ENCODE data around the gene CCDC148.

DNA sequence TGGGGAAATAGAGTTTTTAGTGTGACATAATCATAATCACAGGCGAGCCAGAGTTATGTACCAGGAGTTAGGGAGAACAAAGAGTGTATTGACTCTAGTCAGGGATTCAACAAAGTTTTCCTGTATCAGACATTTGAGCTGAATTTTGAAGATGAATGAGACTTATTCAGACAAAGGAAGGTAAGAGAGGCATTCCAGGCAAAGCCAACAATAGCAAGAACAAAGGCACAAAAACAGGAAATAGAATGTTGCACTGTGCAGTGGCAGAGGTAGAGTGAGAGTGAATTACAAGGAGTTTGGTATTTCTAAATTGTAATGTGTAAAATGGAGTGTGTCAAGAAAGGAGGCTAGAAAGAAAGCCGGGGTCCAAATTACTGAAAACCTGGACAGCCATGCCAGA, 156.2 kb downstream of the CCDC148 start:
- TF ChIP-seq, protein P1, sequence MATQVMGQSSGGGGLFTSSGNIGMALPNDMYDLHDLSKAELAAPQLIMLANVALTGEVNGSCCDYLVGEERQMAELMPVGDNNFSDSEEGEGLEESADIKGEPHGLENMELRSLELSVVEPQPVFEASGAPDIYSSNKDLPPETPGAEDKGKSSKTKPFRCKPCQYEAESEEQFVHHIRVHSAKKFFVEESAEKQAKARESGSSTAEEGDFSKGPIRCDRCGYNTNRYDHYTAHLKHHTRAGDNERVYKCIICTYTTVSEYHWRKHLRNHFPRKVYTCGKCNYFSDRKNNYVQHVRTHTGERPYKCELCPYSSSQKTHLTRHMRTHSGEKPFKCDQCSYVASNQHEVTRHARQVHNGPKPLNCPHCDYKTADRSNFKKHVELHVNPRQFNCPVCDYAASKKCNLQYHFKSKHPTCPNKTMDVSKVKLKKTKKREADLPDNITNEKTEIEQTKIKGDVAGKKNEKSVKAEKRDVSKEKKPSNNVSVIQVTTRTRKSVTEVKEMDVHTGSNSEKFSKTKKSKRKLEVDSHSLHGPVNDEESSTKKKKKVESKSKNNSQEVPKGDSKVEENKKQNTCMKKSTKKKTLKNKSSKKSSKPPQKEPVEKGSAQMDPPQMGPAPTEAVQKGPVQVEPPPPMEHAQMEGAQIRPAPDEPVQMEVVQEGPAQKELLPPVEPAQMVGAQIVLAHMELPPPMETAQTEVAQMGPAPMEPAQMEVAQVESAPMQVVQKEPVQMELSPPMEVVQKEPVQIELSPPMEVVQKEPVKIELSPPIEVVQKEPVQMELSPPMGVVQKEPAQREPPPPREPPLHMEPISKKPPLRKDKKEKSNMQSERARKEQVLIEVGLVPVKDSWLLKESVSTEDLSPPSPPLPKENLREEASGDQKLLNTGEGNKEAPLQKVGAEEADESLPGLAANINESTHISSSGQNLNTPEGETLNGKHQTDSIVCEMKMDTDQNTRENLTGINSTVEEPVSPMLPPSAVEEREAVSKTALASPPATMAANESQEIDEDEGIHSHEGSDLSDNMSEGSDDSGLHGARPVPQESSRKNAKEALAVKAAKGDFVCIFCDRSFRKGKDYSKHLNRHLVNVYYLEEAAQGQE (IDR thresholded peaks at IDR 0.05; ENCODE audit: insufficient replicate concordance, low read depth): no peak
- TF ChIP-seq, protein P2, sequence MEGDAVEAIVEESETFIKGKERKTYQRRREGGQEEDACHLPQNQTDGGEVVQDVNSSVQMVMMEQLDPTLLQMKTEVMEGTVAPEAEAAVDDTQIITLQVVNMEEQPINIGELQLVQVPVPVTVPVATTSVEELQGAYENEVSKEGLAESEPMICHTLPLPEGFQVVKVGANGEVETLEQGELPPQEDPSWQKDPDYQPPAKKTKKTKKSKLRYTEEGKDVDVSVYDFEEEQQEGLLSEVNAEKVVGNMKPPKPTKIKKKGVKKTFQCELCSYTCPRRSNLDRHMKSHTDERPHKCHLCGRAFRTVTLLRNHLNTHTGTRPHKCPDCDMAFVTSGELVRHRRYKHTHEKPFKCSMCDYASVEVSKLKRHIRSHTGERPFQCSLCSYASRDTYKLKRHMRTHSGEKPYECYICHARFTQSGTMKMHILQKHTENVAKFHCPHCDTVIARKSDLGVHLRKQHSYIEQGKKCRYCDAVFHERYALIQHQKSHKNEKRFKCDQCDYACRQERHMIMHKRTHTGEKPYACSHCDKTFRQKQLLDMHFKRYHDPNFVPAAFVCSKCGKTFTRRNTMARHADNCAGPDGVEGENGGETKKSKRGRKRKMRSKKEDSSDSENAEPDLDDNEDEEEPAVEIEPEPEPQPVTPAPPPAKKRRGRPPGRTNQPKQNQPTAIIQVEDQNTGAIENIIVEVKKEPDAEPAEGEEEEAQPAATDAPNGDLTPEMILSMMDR (IDR thresholded peaks at IDR 0.05; ENCODE audit: insufficient read depth, low read length): no peak
- no peak for TF ChIP-seq POLR2AphosphoS5 (IDR thresholded peaks at IDR 0.05; ENCODE audit: low read depth)

All from HL-60 (cell line).